Fibroblast of skin of back (primary cell): ENCODE results near the gene DYNLT4.
"Not testable (repeated sequence)": the region's sequence is repeated elsewhere in the genome, so short reads cannot be mapped to it uniquely, and the experiment has no call there.

Experiments
- DNase-seq: peaks from one replicate; pipeline ENCODE4 v3.0.0-alpha.2; 2013

The DYNLT4 gene

DNA sequence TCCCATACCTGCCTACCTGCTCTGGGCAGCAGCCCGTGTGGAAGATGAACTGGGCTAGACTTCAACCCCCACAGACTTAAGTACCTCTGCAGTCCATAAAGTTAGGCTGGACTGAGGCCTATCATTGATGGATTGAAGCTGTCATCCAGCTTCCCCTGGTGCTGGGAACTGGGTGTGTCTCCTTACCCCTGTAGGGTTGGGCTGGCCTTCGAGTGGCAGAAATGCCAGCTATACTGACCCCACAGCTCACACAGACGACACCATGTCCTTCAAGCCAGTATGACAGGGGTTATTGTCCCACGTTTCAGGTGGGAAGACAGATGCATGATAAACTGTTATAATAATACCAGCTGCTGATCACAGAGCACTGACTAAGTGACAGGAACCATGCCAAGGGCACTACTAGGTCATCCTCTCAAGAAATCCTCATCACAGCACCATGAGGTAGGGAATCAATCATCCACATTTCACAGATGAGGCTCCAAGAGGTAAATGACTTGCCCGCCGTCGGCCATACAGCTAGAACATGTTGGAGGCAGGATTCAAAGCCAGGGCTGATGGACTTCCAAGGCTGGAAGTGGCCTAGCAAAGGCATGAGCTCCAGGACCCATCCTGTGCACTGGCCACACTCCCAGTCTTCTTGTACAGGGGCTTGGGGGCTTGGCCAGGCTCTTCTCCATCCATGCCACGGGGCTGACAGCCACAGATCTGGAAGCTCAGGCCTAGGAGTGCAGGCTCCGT lies 18.9 kb downstream of the DYNLT4 start, which contains the start of gene BEST4:
TSS of gene BEST4 (minus strand) at position 51 of the 741 bp plus-strand sequence. CDS start 465 bp downstream, outside the sequence.
- DNase-seq, result no peak

- no peak for DNase-seq
These were observed 19.6 kb downstream of the DYNLT4 start for GRCh38 chr1:44787506-44787905.

DNA sequence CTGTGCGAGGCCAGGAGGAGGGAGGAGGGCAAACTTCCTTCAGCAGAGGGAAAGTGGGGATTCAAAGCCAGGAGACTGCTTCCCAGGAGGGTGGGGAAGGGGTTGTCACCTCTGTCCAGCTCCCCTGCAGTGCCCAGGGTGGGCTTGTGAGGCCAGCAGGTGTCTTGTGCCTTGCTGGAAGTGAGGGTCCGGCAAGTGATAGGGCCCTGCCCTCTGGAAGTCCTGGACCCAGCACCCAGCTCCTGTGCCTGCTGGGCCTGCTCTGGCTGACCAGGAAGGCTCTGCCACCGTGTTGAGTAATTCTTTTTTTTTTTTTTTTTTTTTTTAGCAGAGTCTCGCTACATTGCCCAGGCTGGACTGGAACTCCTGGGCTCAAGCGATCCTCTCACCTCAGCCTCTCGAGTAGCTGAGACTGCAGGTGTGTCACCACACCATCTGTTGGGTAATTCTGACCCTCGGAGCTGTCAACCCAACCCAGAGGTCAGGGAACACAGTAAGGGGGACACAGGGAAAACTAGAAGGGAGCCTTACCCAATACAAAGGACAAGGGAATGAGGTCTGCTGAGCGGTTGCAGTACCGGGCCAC lies 20.2 kb downstream of the DYNLT4 start:
- no peak for DNase-seq

- DNase-seq, result peak; percentile 56
These were observed 20.9 kb downstream of the DYNLT4 start for GRCh38 chr1:44786138-44786840.

GRCh38 chr1:44785501-44786137 lies 21.5 kb downstream of the DYNLT4 start:
- DNase-seq, result no peak

DNA sequence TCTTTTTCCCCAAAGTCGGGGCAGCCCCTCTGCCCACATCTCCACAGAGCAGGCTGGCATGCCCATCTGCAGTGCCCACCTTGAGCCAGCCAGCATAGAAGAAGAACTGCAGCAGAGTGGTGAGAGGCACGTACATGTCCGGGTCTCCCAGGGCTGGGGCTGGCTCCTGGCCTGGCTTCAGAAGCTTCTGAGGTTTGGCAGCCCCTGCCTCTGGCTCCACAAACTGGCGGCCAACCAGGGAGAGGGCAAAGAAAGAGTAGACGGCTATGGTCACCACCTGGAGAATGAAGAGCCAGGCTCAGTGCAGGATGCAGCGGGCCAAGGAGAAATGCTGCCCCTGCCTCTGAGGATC lies 22.1 kb downstream of the DYNLT4 start:
- no peak for DNase-seq

DNA sequence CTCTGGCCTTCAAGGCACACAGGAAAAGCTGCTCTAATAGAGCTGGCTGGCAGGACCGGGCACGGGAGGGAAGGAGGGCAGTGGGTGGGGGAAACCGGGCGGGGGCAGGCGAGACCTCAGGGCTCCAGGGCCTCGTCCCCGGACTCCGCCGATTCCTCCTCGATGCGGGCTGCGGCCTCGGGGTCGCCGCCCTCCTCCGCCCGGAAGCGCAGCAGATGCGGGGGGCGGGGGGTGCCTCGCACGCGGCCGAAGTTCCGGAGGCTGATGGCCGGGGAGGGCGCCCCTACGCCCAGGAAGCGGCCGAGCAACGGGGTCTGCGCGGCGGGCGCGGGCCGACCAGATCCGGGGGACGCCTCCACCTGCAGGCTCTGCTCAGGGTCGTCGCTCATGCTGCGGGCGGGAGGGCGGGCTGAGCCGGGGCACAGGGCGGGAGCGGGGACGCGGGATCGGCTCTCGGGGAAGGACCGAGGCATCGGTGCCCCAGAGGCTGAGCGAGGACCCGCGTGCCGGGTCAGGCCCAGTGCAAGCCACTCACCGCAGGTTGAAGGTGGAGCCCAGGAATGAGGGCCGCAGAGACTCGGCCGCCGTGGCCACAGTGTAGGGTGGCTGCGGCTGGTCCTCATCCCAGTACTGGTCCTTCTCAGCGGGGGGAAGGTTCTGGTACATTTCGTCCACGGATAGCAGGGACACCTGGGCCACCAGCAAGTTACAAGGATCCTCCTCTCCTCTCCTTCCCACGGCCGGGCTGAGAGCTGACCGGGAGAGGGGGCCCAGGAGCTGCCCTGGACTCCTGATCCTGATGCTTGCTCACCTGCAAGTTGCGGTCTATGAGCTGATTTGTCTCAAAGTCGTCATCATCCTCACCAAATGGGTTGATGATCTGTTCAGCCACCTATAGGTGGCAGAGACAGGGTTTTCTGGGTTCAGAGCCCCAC lies 22.8 kb downstream of the DYNLT4 start:
- DNase-seq, result no peak

DNA sequence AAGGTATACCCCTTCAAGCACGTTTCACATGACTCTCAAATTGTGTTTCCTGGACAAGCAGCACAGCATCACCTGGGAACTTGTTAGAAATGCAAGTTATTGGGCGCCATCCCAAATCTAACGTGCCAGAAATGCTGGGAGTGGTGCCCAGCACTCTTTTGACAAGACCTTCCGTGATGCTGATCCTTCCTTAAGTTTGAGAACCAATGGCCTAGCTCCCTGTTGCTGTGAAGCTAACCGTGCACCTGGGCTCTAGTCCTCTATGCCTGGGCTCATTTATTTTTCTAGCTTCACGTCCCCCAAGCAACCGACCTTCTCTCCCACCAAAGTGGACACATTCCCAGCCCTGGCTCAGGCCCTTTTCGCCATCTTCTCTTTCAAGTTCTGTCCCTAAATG lies 23.5 kb downstream of the DYNLT4 start:
- DNase-seq, result no peak

- no peak for DNase-seq
These were observed 26.5 kb downstream of the DYNLT4 start for GRCh38 chr1:44780583-44781121.

- no peak for DNase-seq
These were observed 28.2 kb downstream of the DYNLT4 start for GRCh38 chr1:44778705-44779576.

- DNase-seq, result no peak
These were observed 29.0 kb downstream of the DYNLT4 start for GRCh38 chr1:44777969-44778635.

DNA sequence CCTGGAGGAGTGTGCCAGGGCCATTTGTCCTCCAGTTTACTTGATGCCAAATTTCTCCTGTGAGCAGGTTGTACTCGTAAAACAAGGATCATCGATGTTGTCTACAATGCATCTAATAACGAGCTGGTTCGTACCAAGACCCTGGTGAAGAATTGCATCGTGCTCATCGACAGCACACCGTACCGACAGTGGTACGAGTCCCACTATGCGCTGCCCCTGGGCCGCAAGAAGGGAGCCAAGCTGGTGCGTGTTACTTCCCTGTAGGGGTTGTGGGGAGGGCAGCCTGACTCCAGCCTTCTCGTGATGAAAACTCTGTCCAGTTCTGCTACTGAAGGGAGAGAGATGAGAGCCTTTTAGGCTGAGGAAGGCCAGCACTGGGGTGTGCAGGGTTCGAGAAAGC lies 29.6 kb downstream of the DYNLT4 start:
- no peak for DNase-seq

- no peak for DNase-seq
These were observed 30.5 kb downstream of the DYNLT4 start for GRCh38 chr1:44776730-44777068.

DNA sequence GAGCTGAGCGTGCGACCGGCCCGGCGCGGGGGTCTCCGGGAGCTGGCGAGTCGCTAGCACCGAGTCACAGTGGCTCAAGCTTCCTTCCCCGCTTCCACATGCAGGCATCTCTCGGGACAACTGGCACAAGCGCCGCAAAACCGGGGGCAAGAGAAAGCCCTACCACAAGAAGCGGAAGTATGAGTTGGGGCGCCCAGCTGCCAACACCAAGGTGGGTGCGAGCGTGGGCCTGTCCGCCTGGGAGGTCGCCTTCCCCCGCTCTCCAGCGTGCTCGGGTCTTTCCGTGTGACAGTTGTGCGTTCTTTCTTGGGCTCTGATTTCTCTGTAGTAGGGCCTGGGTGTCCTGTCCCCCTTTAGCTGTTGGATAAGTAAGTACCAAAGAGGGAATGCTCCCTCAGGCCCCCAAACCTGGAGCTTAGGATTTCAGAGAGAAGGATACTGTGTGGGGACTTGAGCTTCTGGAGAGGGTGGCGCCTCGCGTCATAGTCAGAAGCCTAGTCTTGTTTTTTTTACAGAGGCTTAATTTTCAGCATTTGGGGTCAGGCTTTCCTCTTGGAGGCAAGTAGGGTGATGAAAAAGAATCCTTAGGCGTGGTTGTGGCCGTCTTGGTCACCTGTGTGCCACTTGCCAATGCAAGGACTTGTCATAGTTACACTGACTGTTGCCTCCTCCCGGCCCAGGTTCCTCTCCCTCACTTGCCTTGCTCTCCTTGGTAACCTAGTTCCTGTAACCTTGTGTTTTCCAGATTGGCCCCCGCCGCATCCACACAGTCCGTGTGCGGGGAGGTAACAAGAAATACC lies 31.0 kb downstream of the DYNLT4 start:
- no peak for DNase-seq

DNA sequence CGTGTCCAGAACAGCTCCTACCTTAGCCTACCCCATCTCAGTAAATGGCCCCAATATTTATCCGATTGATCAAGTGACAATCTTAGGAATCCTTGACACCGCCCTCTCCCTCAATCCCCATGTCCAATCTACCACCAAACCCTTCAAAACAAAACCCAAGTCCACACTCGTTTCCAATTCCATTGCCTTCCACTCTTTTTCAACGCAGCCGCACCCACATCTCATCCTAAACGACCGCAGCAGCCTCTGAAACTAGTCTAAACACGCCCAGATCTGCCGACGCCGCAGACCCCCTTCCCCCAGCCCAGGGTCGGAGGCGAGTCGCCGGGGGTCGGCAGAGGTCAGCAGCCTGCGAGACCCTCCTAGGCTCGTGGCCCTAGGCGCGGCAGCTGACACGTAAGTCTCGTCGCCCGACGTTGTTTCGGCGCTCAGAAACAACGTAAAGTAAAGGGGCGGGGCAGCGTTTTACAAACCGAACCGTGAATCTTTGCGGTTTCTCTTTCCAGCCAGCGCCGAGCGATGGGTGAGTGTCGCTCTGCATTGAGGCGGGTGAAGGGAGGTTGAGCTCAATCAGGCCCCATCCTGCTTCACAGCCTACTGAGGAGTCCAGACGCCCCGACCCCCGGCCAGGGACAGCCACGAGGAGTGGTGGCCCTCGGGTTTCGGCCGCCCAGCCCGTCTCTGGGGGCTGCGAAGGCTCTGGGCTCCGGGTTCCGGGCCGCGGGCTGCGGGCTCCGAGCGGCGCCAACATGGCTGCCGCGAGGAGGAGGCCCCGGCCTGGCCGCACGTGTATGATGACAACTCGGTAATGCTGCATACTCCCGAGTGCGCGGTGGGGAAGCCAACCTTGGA lies 31.8 kb downstream of the DYNLT4 start, which contains the start of gene RPS8:
TSS of gene RPS8 (plus strand) at position 463 of the 852 bp plus-strand sequence. CDS start at position 520, 57 bp downstream.
- DNase-seq, result peak; percentile 95

DNA sequence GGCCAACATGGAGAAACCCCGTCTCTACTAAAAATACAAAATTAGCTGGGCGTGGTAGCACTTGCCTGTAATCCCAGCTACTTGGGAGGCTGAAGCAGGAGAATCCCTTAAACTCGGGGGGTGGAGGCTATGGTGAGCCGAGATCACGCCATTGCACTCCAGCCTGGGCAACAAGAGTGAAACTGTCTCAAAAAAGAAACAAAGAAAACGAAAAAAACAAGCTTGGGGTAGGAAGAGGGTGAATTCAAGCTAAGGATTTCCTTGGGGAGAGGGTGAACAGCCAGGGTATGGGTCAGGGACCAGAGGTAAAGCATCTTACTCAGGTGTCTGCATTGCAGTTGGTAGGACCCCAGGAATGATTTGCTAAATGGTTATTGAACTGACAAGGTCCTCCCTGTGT lies 40.7 kb downstream of the DYNLT4 start:
- not testable (repeated sequence) for DNase-seq

GRCh38 chr1:44760876-44761275 lies 46.3 kb downstream of the DYNLT4 start:
- no peak for DNase-seq

GRCh38 chr1:44759077-44759476 lies 48.1 kb downstream of the DYNLT4 start:
- no peak for DNase-seq
